ENCODE measurements around the gene XAF1. TPM values are rescaled to one million over a fixed set of nuclear protein-coding genes. Genes with fewer than 3 reads are reported as not detected.
"Not testable (repeated sequence)": the region's sequence is repeated elsewhere in the genome, so short reads cannot be mapped to it uniquely, and the experiment has no call there.

Gene XAF1
- total RNA-seq, 1 donor from 2014 or later: 13.0 TPM

DNA sequence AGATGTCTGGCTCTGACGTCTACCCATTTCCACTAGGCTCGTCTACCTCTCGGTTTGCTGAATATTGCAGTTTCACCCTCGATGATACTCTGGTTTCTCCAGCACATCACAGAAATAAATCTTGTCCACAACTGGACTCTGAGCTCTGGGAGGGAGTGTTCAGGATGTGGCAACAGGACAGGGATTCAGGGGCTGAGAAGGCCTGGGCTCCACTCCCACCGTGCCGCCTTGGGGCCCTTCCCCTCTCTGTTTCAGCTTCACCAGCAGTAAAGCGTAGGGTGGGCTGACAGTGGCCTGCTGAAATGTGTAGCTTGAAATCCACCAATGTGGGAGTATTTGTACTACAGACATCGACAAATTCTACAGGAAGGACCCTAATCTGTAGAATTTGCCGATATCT, 55.7 kb downstream of the XAF1 start:
- ATAC-seq: no peak

DNA sequence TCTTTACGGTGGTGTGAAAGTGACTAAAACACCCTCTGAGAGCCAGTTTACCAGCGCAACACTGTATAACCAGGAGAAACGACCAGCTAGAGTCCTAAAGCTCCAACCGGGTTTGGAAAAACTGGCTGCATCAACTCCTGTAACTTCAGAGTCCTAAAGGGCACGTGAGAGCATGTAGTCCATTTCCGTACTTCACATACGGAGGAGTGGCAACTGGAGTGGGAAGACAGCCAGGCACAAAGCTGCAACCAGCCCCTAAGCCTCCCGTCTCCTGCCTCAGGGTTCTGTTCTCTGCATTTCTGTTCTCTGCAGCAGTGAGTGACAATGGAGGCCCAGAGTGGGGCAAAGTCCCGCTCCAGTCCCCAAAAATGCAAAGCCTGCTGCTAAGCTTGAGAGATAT, 56.4 kb downstream of the XAF1 start:
- peak; percentile 52 for ATAC-seq

DNA sequence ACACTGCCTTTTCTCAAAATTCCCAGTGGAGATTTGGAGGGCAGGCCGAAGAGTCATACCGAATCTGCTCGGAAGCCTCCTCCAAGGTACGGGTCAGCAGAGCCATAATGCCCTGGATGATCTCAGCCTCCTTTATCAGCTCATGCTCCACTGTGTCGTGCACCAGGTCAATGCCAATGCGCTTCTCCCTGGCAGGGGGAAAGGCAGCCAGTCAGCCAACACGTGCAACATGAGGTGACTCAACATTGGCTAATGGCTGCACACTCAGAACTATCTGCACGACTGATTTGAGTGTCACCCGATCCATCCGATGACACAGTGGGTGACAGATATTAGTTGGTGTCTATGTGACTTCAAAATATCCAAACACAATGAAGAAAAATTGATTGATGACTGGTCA, 59.9 kb downstream of the XAF1 start:
- ATAC-seq: no peak

DNA sequence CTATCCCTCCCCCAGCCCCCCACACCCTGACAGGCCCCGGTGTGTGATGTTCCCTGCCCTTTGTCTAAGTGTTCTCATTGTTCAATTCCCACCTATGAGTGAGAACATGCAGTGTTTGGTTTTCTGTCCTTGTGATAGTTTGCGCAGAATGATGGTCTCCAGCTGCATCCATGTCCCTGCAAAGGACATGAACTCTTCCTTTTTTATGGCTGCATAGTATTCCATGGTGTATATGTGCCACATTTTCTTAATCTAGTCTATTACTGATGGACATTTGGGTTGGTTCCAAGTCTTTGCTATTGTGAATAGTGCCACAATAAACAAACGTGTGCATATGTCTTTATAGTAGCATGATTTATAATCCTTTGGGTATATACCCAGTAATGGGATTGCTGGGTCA, 60.5 kb downstream of the XAF1 start:
- ATAC-seq: not testable (repeated sequence)

DNA sequence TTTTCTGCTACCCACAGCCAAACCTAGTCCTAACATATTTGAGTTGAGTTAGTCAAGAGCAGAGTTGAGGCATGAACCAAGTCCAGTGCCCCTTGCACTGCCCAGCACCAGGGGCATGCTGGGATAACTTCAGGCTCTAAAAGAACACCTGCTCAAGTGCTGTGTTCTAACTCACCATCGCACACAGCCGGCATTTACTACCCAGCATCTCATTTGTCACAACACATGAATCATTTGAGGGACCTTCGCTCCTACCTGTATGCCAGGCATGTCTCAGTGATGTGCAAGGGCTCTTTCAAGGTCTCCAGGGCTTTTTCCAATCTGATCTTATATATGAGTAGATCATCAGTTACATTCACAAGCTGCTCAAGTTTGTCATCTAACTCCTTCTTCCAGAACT, 63.1 kb downstream of the XAF1 start:
- no peak for ATAC-seq

DNA sequence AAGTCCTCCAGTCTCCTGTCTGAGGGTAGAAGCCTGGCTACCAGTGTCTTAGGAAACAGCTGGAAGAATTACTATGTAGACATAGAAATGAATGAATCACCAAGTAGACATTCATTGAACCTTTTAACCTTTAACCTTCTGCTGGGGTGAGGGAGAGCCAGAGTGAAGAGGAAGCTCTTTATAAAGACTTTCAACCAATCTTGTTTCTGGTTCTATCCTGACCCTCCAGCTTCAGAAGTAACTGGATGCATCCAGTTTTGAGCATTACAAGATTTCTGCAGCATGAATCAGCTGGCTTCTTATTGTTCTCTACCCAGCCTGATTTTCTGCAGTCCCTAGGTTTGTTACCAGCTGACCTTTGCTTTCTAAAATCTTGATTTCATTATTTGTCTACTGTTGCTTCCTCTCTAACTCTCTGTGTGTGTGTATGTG, 67.2 kb downstream of the XAF1 start:
- peak; percentile 92 for ATAC-seq

Other genes starting within 250 kb of the XAF1 start
- 20.1 TPM for gene PITPNM3, start 199.5 kb upstream of the XAF1 start, total RNA-seq
- gene KIAA0753, start 115.3 kb upstream of the XAF1 start, total RNA-seq: 8.6 TPM
- gene TXNDC17, start 115.0 kb upstream of the XAF1 start, total RNA-seq: 322 TPM
- gene MED31, start 104.4 kb upstream of the XAF1 start, total RNA-seq: 15.3 TPM
- gene C17orf100, start 104.3 kb upstream of the XAF1 start, total RNA-seq: 1.7 TPM
- gene SLC13A5, start 42.7 kb upstream of the XAF1 start, total RNA-seq: 3.5 TPM
- 0.68 TPM for gene FBXO39, start 20.2 kb downstream of the XAF1 start, total RNA-seq
- not detected for gene TEKT1, start 75.7 kb downstream of the XAF1 start, total RNA-seq
- 16.9 TPM for gene ALOX12, start 240.0 kb downstream of the XAF1 start, total RNA-seq